ENCODE measurements around the gene ASGR1.

ASGR1 gene

DNA sequence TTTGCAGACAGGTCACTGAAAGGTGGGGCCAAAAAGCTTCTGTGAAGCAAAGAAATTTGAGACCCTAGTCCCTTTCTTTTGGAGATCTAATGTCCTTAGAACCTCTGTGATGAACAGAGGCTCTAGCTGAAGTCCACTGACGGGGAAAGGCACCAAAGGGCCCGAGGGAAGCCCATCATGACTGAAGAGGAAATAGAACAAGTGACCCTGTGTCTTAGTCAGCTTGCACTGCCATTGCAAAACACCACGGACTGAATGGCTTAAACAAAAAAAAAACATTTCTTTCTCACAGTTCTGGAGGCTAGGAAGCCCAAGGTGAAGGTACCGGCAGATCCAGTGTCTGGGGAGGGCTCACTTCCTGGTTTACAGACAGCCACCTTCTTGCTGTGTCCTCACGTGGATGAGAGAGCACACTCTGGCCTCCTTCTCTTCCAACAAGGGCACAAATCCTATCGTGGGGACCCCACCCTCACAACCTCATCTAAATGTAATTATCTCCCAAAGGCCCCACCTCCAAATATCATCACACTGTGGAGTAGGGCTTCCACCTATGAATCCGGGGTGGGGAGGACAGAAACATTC lies 40.3 kb downstream of the ASGR1 start:
- Histone ChIP-seq H3K27me3 (ENCODE audit: insufficient read depth, low read length, poor library complexity) (peaks cover 11% of the 10 kb centered on the region), H4K20me1 (ENCODE audit: insufficient read depth, low read length) (no peaks in the 10 kb centered on the region), H3K9ac (ENCODE audit: low read depth, low read length) (no peak overlapping the region), H2AFZ (ENCODE audit: low read depth, low read length) (no peak overlapping the region; the same call in 1 of the 2 replicates), H3K27ac (ENCODE audit: low read length) (no peak overlapping the region), H3K9me3 (ENCODE audit: insufficient read depth, low read length, severe bottlenecking) (no peaks in the 10 kb centered on the region), H3K4me2 (ENCODE audit: insufficient read depth, low read length) (no peak overlapping the region), H3K4me1 (ENCODE audit: insufficient read depth, low read length) (no peaks in the 10 kb centered on the region), H3K4me3 (ENCODE audit: low read depth in 1 of 2, low read length in 2 of 2) (no peak overlapping the region), H3K36me3 (ENCODE audit: insufficient read depth, low read length) (no peaks in the 10 kb centered on the region), H3K79me2 (ENCODE audit: insufficient read depth, low read length) (no peaks in the 10 kb centered on the region)
- DNase-seq (no peak), ATAC-seq (ENCODE audit: insufficient read depth, low read depth) (no peak)
- no peak for TF ChIP-seq EZH2 (IDR thresholded peaks at IDR 0.05; ENCODE audit: borderline replicate concordance, low read depth, low read length, severe bottlenecking)

DNA sequence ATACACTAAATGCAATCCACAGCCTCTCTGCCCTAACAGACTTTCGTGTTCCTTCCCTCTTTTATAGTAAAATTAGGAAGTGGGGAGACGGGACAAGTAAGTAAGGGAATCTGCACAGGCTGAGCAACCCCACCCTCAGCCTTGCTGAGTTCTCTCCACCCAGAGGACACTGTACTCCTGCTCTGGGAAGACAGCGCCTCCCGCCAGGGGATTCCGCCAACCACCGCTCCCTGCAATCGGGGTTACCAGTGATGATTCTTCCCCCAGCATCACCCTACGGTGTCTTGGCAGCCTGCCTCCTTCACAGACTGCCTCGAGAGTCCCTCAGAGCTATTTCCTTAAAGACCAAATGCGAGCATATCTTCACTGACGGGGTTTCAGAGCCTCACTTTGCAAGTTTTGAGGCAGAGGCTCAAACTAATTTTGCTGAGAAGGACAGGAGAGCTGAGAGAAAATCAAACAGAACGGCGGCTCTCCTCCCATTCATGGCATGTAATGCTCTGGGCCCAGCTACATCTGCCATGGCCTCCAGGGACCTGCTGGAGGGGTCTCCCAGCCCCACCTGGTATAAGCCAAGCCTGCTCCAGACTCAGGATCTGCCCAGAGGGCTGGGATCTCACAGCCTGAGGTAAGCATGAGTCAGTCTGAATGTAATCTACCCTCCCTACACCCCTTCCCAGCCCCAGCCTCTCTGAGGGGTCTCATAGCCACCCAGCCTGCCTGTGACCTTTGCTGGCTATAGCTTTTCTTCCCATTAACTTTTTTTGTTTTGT lies 41.8 kb downstream of the ASGR1 start:
- Histone ChIP-seq H2AFZ (ENCODE audit: low read depth, low read length) (no peak overlapping the region), H3K79me2 (ENCODE audit: insufficient read depth, low read length) (no peaks in the 10 kb centered on the region), H3K27me3 (ENCODE audit: insufficient read depth, low read length, poor library complexity) (peaks cover 18% of the 10 kb centered on the region), H3K36me3 (ENCODE audit: insufficient read depth, low read length) (no peaks in the 10 kb centered on the region), H3K9ac (ENCODE audit: low read depth, low read length) (no peak overlapping the region), H3K4me3 (ENCODE audit: low read depth in 1 of 2, low read length in 2 of 2) (no peak overlapping the region), H4K20me1 (ENCODE audit: insufficient read depth, low read length) (no peaks in the 10 kb centered on the region), H3K4me2 (ENCODE audit: insufficient read depth, low read length) (no peak overlapping the region), H3K4me1 (ENCODE audit: insufficient read depth, low read length) (no peaks in the 10 kb centered on the region), H3K9me3 (ENCODE audit: insufficient read depth, low read length, severe bottlenecking) (no peaks in the 10 kb centered on the region), H3K27ac (ENCODE audit: low read length) (no peak overlapping the region)
- ATAC-seq (ENCODE audit: insufficient read depth, low read depth) (no peak), DNase-seq (no peak)
- no peak for TF ChIP-seq EZH2 (IDR thresholded peaks at IDR 0.05; ENCODE audit: borderline replicate concordance, low read depth, low read length, severe bottlenecking)
- TF ChIP-seq, protein P1, sequence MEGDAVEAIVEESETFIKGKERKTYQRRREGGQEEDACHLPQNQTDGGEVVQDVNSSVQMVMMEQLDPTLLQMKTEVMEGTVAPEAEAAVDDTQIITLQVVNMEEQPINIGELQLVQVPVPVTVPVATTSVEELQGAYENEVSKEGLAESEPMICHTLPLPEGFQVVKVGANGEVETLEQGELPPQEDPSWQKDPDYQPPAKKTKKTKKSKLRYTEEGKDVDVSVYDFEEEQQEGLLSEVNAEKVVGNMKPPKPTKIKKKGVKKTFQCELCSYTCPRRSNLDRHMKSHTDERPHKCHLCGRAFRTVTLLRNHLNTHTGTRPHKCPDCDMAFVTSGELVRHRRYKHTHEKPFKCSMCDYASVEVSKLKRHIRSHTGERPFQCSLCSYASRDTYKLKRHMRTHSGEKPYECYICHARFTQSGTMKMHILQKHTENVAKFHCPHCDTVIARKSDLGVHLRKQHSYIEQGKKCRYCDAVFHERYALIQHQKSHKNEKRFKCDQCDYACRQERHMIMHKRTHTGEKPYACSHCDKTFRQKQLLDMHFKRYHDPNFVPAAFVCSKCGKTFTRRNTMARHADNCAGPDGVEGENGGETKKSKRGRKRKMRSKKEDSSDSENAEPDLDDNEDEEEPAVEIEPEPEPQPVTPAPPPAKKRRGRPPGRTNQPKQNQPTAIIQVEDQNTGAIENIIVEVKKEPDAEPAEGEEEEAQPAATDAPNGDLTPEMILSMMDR (IDR thresholded peaks at IDR 0.05; ENCODE audit: borderline replicate concordance, extremely low read depth, low read length, poor library complexity, severe bottlenecking) = no peak

DNA sequence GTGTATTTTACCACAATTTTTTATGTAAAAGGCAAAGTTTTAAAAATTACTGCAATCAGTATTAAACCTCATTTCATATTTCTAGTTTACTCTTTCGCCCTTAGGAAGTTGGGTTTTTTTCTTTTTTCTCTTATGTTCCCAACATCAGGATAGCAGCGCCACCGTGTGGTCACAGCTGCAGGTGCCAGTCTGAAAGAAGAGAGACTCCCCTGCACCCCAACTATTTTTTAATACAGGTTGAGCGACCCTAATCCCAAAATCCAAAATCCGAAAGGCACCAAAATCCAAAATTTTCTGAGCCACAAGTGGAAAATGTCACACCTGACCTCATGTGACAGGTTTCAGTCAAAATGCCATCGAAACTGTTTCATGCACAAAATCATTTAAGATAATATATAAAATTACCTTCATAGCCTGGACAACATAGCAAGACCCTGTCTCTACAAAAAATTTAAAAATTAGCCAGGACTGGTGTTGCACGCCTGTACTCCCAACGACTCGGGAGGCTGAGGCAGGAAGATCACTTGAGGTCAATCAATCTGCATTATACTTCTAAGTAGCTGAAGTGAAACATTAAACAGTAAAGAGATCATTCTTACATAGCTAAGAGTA lies 42.8 kb downstream of the ASGR1 start:
- no peak overlapping the region for H3K4me2 ChIP-seq (ENCODE audit: insufficient read depth, low read length)
- no peaks in the 10 kb centered on the region for H3K79me2 ChIP-seq (ENCODE audit: insufficient read depth, low read length)
- no peaks in the 10 kb centered on the region for H3K36me3 ChIP-seq (ENCODE audit: insufficient read depth, low read length)
- H2AFZ ChIP-seq (ENCODE audit: low read depth, low read length) = no peak overlapping the region
- H4K20me1 ChIP-seq (ENCODE audit: insufficient read depth, low read length) = no peaks in the 10 kb centered on the region
- no peaks in the 10 kb centered on the region for H3K4me1 ChIP-seq (ENCODE audit: insufficient read depth, low read length)
- DNase-seq (peak; percentile 69), ATAC-seq (ENCODE audit: insufficient read depth, low read depth) (no peak)
- no peak overlapping the region for H3K9ac ChIP-seq (ENCODE audit: low read depth, low read length)
- peaks cover 19% of the 10 kb centered on the region for H3K27me3 ChIP-seq (ENCODE audit: insufficient read depth, low read length, poor library complexity)
- TF ChIP-seq EZH2 (IDR thresholded peaks at IDR 0.05; ENCODE audit: borderline replicate concordance, low read depth, low read length, severe bottlenecking) = no peak
- TF ChIP-seq, protein P1 (IDR thresholded peaks at IDR 0.05; ENCODE audit: borderline replicate concordance, extremely low read depth, low read length, poor library complexity, severe bottlenecking) = peak; percentile 92
- H3K27ac ChIP-seq (ENCODE audit: low read length) = no peak overlapping the region
- H3K9me3 ChIP-seq (ENCODE audit: insufficient read depth, low read length, severe bottlenecking) = no peaks in the 10 kb centered on the region
- H3K4me3 ChIP-seq (ENCODE audit: low read depth in 1 of 2, low read length in 2 of 2) = no peak overlapping the region

DNA sequence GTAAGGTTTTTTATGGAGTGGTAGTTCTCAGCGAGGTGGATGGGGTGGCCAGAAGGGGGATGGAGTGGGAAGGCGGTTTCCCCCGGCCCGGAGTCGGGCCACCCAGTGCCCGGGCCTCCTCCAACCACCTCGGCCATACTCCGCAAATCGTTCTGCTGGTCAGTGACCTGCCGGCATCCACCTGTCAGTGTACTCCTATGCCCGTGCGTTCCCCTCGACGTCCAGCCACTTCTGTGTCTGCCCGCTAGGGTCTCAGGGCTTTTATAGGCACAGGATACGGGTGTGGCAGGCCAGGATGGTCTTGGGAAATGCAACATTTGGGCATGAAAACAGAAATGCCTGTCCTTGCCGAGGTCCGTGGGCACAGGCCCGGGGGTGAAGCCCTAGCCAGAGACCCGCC lies 45.3 kb downstream of the ASGR1 start:
- no peak for DNase-seq
- no peak overlapping the region for H2AFZ ChIP-seq (ENCODE audit: low read depth, low read length)

More for the DNA sequence above, 45.3 kb downstream of the ASGR1 start:
- no peak overlapping the region for H3K4me3 ChIP-seq (ENCODE audit: low read depth in 1 of 2, low read length in 2 of 2)
- no peaks in the 10 kb centered on the region for H3K4me1 ChIP-seq (ENCODE audit: insufficient read depth, low read length)
- no peaks in the 10 kb centered on the region for H3K9me3 ChIP-seq (ENCODE audit: insufficient read depth, low read length, severe bottlenecking)
- no peak for ATAC-seq (ENCODE audit: insufficient read depth, low read depth)
- H3K4me2 ChIP-seq (ENCODE audit: insufficient read depth, low read length) = no peak overlapping the region
- no peak for TF ChIP-seq EZH2 (IDR thresholded peaks at IDR 0.05; ENCODE audit: borderline replicate concordance, low read depth, low read length, severe bottlenecking)
- TF ChIP-seq, protein P1 (IDR thresholded peaks at IDR 0.05; ENCODE audit: borderline replicate concordance, extremely low read depth, low read length, poor library complexity, severe bottlenecking) = no peak
- no peak overlapping the region for H3K27ac ChIP-seq (ENCODE audit: low read length)
- no peaks in the 10 kb centered on the region for H3K79me2 ChIP-seq (ENCODE audit: insufficient read depth, low read length)
- H4K20me1 ChIP-seq (ENCODE audit: insufficient read depth, low read length) = no peaks in the 10 kb centered on the region
- H3K9ac ChIP-seq (ENCODE audit: low read depth, low read length) = no peak overlapping the region
- peaks cover 17% of the 10 kb centered on the region for H3K27me3 ChIP-seq (ENCODE audit: insufficient read depth, low read length, poor library complexity)
- no peaks in the 10 kb centered on the region for H3K36me3 ChIP-seq (ENCODE audit: insufficient read depth, low read length)

Measured in DND-41 (cell line).